Keratinocyte (primary cell): ENCODE data around the gene TEX44. TPM values are rescaled to one million over a fixed set of nuclear protein-coding genes. Genes with fewer than 3 reads are reported as not detected.

Source experiments
- DNase-seq: peaks from one replicate; pipeline ENCODE4 v3.0.0-alpha.2; 2011; ENCODE audit warnings: low read depth, missing footprints, low spot score
- FAIRE-seq: peaks from 2 replicates; lab custom pipeline; 2011; peaks lifted over from hg19 to GRCh38; lab: Jason Lieb, UNC
- H2AFZ ChIP-seq: 2 replicates; pipeline ENCODE4 v1.6.0; 2012; ENCODE audit warnings: low read length, control low read depth, inconsistent platforms; ENCODE audit not compliant: control insufficient read depth
- H3K27ac ChIP-seq: 2 replicates; pipeline ENCODE4 v1.5.1; 2011; ENCODE audit warnings: low read length; ENCODE audit not compliant: control insufficient read depth, insufficient read depth
- H3K27me3 ChIP-seq: 3 replicates; pipeline ENCODE4 v1.6.0; 2011; ENCODE audit warnings: low read length; ENCODE audit not compliant: control insufficient read depth, insufficient read depth; ENCODE audit errors: extremely low read depth
- H3K36me3 ChIP-seq, 2 experiments: 2 replicates in 1 of 2; 3 replicates in 1 of 2; pipeline ENCODE4 v1.5.1; 2011; ENCODE audit warnings: low read length in 2 of 2, mild to moderate bottlenecking in 1 of 2; ENCODE audit not compliant: control insufficient read depth in 2 of 2, insufficient read depth in 2 of 2; ENCODE audit errors: extremely low read depth in 1 of 2
- H3K4me1 ChIP-seq: 3 replicates; pipeline ENCODE4 v1.5.1; 2011; ENCODE audit warnings: low read length; ENCODE audit not compliant: control insufficient read depth, insufficient read depth; ENCODE audit errors: extremely low read depth
- H3K4me2 ChIP-seq: 3 replicates; pipeline ENCODE4 v1.6.0; 2011; ENCODE audit warnings: low read depth, low read length; ENCODE audit not compliant: control insufficient read depth, insufficient read depth; ENCODE audit errors: extremely low read depth
- H3K4me3 ChIP-seq, 3 experiments: fragments of 200-600 bp in 1 of 3; sonication (generic) in 1 of 3; 2 replicates in 2 of 3; 3 replicates in 1 of 3; pipeline ENCODE4 v1.5.1; 2011 to 2016; ENCODE audit warnings: low read length in 3 of 3, mild to moderate bottlenecking in 3 of 3, control low read depth in 2 of 3, inconsistent platforms in 1 of 3, low read depth in 1 of 3, mixed read lengths in 1 of 3, mixed run types in 1 of 3, moderate library complexity in 1 of 3; ENCODE audit not compliant: control insufficient read depth in 2 of 3, insufficient read depth in 2 of 3; ENCODE audit errors: extremely low read depth in 1 of 3
- H3K79me2 ChIP-seq: 2 replicates; pipeline ENCODE4 v1.6.0; 2012; ENCODE audit warnings: low read length; ENCODE audit not compliant: control insufficient read depth, insufficient read depth
- H3K9ac ChIP-seq: 3 replicates; pipeline ENCODE4 v1.6.0; 2011; ENCODE audit warnings: low read length; ENCODE audit not compliant: control insufficient read depth, insufficient read depth; ENCODE audit errors: extremely low read depth
- H3K9me1 ChIP-seq: 3 replicates; pipeline ENCODE4 v1.6.0; 2011; ENCODE audit warnings: low read length; ENCODE audit not compliant: control insufficient read depth, insufficient read depth; ENCODE audit errors: extremely low read depth
- H3K9me3 ChIP-seq: 2 replicates; pipeline ENCODE4 v1.5.1; 2012; ENCODE audit warnings: low read depth, low read length; ENCODE audit not compliant: control insufficient read depth
- H4K20me1 ChIP-seq: 3 replicates; pipeline ENCODE4 v1.6.0; 2011; ENCODE audit warnings: low read length; ENCODE audit not compliant: control insufficient read depth, insufficient read depth; ENCODE audit errors: extremely low read depth
- EZH2 ChIP-seq: IDR thresholded peaks from one replicate; pipeline ENCODE4 v1.6.1; 2012; ENCODE audit warnings: inconsistent platforms, mild to moderate bottlenecking, low read length, moderate library complexity
- dilution Hi-C: fragments of 300-500 bp; cut with MboI; formaldehyde crosslinking; loops from one replicate; pipeline ENCODE4 v1.7.0; 2020; ENCODE audit warnings: low sequenced_read_pairs; ENCODE audit not compliant: extremely low pct_ligation_motif_present
- polyA plus RNA-seq, 5 experiments: library from polyadenylated mRNA; depleted of rRNA in 3 of 5; stranded (reverse) in 3 of 5; stranded (forward) in 1 of 5; unstranded in 1 of 5; fragments of >200 nt; gene quantifications; 1 replicate in 1 of 5; 2 replicates in 3 of 5; 3 replicates in 1 of 5; pipeline versions ENCODE4 v1.2.1 to v1.2.3, GENCODE V29; 2011 to 2012; ENCODE audit warnings: missing spikeins in 2 of 5, low read depth in 1 of 5, low replicate concordance in 1 of 5
- TF ChIP-seq, protein P1 (sequence below), 3 experiments: IDR thresholded peaks in 1 of 3; conservative IDR thresholded peaks in 1 of 3; optimal IDR thresholded peaks in 1 of 3; 2 replicates in 2 of 3; 3 replicates in 1 of 3; pipeline versions ENCODE3 to v1.5.1; 2011; ENCODE audit warnings: low read length in 3 of 3, mild to moderate bottlenecking in 3 of 3, moderate library complexity in 2 of 3, control low read depth in 1 of 3, inconsistent platforms in 1 of 3; ENCODE audit not compliant: insufficient read depth in 2 of 3; ENCODE audit errors: extremely low read depth in 1 of 3

TEX44 gene
- polyA plus RNA-seq, 1 donor (not counting 4 experiments of a cell fraction or from before 2014, with no cell fraction given): not detected

GRCh38 chr2:231601356-231602229, 8.9 kb downstream of the TEX44 start:
- Histone ChIP-seq H3K27me3 (no peaks in the 10 kb centered on the region), H3K4me3 (no peak overlapping the region), H3K4me2 (no peak overlapping the region), H2AFZ (no peak overlapping the region), H3K36me3 (no peaks in the 10 kb centered on the region), H3K4me1 (peaks cover 13% of the 10 kb centered on the region), H3K9me1 (no peaks in the 10 kb centered on the region), H4K20me1 (no peaks in the 10 kb centered on the region), H3K79me2 (no peaks in the 10 kb centered on the region), H3K27ac (no peak overlapping the region), H3K9ac (no peak overlapping the region), H3K9me3 (no peaks in the 10 kb centered on the region)
- dilution Hi-C loops: no loop called here
- TF ChIP-seq EZH2: no peak
- TF ChIP-seq, protein P1, sequence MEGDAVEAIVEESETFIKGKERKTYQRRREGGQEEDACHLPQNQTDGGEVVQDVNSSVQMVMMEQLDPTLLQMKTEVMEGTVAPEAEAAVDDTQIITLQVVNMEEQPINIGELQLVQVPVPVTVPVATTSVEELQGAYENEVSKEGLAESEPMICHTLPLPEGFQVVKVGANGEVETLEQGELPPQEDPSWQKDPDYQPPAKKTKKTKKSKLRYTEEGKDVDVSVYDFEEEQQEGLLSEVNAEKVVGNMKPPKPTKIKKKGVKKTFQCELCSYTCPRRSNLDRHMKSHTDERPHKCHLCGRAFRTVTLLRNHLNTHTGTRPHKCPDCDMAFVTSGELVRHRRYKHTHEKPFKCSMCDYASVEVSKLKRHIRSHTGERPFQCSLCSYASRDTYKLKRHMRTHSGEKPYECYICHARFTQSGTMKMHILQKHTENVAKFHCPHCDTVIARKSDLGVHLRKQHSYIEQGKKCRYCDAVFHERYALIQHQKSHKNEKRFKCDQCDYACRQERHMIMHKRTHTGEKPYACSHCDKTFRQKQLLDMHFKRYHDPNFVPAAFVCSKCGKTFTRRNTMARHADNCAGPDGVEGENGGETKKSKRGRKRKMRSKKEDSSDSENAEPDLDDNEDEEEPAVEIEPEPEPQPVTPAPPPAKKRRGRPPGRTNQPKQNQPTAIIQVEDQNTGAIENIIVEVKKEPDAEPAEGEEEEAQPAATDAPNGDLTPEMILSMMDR (optimal IDR thresholded peaks at IDR 0.05 in 1 of 3, IDR thresholded peaks at IDR 0.05 in 1 of 3, conservative IDR thresholded peaks at IDR 0.05 in 1 of 3; ENCODE audit: extremely low read depth in 1 of 3, insufficient read depth in 2 of 3, low read length in 3 of 3): peak; percentile 83 to 88 (median 86)
- peak; percentile 87 for FAIRE-seq
- DNase-seq: peak; percentile 55

DNA sequence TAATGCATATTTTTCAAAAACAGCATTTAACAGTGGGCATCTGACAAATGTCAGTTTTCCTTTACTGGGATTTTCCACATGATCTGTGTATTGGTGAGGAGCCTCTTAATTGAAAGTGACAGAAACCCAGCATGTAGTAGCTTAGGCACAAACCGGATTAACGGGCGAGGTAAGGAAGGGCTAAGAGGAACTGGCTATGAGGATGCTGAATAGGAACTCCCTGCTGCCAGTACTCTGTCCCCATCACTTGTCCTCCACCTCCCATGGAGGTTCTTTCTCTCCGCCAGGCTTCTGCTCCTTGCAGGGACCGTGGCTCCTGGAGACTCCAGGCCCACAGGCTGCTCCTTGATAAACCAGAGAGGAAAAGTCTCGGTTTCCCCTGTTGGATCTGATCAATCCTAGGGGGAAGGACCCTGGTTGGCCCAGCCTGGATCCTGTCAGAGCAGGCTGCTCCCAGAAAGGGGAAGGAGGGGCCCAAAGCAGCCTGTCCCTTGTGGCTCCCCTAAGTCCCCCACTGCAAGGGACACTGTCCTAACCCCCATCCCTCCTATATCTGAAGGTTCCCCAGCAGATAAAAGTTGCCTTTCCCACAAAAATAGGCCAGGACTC, 10.3 kb downstream of the TEX44 start:
- H3K36me3 ChIP-seq: no peaks in the 10 kb centered on the region
- no peaks in the 10 kb centered on the region for H3K9me3 ChIP-seq
- H4K20me1 ChIP-seq: no peaks in the 10 kb centered on the region
- H3K4me2 ChIP-seq: no peak overlapping the region
- TF ChIP-seq, protein P1 (optimal IDR thresholded peaks at IDR 0.05 in 1 of 3, IDR thresholded peaks at IDR 0.05 in 1 of 3, conservative IDR thresholded peaks at IDR 0.05 in 1 of 3; ENCODE audit: extremely low read depth in 1 of 3, insufficient read depth in 2 of 3, low read length in 3 of 3): no peak
- TF ChIP-seq EZH2: no peak
- no peak overlapping the region for H2AFZ ChIP-seq
- H3K27ac ChIP-seq: no peak overlapping the region
- dilution Hi-C loops: no loop called here
- H3K79me2 ChIP-seq: no peaks in the 10 kb centered on the region
- FAIRE-seq (no peak), DNase-seq (no peak)
- H3K4me3 ChIP-seq: no peak overlapping the region
- H3K9me1 ChIP-seq: no peaks in the 10 kb centered on the region
- no peak overlapping the region for H3K9ac ChIP-seq
- no peaks in the 10 kb centered on the region for H3K27me3 ChIP-seq
- H3K4me1 ChIP-seq: peaks cover 7% of the 10 kb centered on the region
